Activated CD4-positive, alpha-beta T cell treated with anti-CD3 and anti-CD28 coated beads, Interleukin-2, amount 50 U/mL, for 16 hours (primary cell): ENCODE measurements around the gene EPO.
A peak's percentile ranks its signal among the peaks of the same experiment; 100 is the strongest.
"Not testable (repeated sequence)": the region's sequence is repeated elsewhere in the genome, so short reads cannot be mapped to it uniquely, and the experiment has no call there.

ENCODE experiments used
- DNase-seq: peaks from one replicate; pipeline ENCODE4 v3.0.0-alpha.2; 2020

The EPO gene

DNA sequence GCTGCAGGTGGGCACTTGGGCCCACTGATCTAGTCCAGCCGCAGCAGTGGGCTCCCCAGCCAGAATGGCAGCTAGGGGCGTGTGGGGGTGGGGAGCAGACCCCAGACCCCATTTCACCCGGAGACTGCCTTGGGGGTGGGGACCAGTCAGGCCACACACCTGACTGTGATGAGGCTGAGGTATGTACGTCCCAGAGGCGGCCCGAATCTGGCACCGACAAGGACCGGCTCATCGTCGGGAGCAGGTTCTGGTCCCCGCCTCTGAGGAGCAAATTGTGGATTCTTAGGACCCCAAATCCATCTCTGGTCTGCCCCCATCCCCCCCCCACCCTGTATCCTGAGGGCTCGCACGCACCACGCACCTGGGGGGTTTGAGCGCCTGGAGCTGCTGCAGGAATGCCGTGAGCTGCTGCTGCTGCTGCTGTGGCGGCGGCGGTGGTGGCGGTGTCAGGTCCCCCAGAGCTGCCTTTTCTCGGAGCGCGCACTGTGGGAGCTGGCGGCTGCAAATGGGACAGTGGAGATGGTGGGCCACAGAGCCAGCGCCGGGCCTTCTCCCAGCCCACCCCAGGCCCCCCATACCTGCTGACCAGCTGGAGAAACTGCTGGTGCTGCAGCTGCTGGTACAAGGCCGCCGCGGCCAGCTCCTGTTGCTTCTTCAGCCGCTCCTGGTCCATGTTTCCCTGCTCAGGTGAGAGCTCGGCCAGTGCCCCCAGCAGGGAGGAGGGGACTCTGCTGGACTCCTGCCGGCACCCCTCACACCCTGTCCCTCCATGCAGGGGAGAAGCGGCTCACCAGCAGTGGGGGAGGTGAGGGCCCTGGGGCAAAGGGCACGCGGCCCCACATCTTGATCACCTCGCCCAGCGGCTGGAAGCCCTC is 36.4 kb upstream of the EPO start:
- no peak for DNase-seq

DNA sequence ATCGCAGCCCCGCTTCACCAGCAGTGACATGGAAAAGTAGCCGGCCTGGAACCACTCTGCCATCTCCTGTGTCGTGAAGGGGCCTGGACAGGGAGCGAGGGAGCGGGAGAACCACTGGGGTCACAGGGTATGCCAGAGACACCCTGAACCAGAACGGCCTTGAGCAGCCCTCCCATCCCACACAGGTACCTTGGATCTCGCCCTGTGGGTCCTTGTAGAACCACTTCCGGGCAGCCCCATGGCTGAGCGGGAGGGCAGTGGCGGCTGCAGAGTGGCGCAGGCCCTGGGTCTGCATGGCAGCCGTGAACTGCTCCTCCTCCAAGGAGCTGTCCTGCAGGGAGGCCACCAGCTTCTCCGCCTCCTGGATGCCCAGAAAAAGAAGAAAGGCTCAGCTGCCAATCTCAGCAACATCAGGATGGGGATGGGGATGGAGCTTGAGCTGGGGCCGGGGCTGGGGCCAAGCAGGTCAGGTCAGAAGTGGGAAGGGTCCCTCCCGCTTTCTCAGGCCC is 35.7 kb upstream of the EPO start:
- no peak for DNase-seq

DNA sequence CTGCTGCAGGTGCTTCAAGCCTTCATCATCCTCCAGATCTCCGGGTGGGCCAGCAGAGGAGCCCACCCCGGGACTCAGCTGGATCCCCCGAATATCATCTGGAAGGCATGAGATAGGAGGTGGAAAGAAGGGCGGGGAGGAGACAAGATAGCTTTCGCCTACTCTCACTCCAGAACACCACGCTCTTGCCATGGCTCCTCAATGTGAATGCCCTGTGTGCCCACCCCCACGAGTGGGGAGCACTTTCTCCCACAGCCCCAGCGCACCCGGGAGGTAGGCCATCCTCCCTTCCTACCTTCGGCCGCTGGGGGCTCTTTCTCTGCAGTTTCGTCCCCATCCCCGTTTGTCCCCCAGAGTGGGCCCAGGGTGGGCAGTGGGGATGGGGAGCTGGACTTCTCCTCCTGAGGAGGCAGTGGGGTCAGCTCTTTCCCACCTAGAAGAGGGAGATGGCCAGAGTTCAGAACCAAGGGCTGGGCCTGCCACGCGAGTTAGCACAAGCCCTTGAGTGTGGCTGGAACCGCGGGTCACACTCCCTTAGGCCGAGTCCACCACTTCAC is 35.1 kb upstream of the EPO start:
- no peak for DNase-seq

DNA sequence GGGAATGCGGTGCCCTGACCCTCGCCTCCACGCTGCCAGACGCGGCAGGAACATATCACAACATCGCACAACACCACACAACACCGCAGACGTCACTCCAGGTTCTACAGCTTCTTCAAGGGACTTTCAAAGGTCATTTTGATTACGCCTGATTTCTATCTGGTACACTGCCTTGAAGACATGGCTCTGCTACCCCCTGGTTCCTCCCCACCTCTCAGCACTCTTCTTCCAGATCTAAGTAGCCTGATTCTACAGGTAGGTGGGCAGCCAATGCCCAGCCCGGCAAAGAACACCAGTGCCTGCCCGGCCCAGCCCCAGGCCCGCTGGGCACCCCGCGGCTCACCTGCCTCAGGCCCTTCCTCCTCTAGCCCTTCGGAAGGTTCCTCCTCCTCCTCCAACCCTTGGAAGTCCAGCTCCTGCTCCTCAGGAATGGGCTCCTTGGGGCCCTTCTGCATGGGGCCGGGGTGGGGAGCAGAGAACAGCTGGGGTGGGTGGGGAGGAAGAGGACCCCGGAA is 34.6 kb upstream of the EPO start:
- DNase-seq, result no peak

DNA sequence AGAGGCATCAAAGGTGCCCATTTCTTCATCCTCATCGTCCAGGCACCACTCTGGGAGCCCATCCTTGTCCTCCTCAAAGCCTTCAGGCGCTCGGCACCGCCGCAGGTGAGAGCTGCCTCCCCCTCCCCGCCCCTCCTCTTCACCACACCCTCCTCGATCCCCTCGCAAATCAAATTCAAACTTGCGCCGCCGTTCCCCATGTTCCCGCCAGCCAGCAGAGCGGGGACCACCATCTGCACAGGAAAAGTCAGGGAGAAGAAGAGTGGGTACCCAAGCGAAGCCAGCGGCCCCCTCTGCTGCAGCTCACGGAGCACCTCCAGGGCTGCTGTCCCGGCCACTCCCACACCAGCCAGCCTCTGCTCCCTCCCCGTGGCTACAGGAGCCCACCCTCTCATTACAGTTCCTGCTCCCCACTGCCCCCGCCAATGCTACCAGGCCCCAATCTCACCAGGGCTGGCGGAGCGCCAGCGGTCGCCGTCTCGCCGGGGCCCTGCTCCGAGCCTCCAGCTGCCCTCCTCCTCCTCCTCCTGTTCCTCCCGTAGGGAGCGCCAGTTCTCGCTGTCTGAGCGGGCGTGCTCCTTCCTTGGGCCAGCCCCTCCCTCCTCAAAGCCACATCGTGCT is 34.0 kb upstream of the EPO start:
- DNase-seq, result no peak

DNA sequence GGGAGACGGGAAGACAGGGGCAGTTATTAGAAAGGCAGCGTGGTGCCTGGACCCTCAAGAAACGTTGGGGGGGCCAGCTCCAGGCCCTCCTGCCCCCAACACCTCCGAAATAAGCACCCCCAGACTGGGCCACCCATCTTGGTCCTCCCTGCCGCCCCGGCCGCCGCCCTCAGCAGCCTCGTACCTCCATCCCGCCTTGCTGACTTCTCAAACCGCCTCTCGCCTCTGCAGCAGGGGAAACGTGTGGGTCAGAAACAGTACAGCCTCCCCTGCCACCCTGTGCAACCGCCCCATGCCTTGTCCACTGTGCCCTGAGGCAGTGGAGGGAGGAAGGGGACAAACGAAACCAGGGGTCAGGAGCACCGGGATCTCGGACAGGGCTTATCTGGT is 33.5 kb upstream of the EPO start:
- DNase-seq, result no peak

DNA sequence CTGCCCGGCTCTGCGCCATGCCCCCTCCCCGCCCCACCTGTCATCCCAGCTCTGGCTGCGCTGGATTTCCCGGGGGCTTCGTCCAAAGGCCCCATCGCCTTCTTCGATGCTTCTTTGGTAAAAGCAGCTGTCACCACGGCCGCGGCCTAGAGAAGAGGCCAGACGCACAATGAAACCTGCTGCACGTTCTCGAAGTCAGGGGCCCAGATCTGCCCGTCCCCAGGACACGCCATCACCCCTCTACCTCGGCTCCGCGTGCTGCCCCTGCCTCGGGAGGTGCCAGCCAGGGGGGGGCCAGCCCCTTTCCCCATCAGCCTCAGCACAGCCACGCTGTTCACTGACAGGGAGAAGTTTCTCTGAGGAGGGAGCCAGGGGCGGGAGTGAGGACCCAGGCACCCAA is 33.0 kb upstream of the EPO start:
- no peak for DNase-seq

DNA sequence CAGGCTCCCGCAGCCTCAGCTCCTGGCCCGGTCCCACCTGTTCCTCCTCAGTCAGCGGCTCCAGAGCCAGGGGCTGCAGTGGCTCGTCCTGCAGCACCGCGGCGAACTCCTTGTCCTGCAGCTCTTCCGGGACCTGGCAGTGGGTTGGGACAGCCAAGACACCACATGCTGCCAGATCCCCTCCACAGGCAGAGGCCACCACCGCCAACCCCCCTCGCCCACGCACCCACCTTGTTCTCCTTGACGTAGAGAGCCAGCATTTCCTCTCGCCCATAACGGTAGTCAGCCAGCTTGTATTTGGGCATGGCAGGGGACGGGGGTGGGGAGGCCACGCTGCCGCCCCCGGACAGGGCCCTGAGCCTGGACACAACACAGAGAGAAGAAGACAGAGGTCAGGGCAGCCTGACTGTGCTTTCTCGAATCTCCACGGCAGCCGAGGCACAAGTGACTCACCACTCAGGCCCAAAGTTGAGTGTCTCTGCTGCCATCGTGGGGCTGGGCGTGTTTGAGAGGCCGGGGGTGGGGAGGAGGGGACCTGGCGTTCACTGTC is 32.4 kb upstream of the EPO start:
- no peak for DNase-seq

DNA sequence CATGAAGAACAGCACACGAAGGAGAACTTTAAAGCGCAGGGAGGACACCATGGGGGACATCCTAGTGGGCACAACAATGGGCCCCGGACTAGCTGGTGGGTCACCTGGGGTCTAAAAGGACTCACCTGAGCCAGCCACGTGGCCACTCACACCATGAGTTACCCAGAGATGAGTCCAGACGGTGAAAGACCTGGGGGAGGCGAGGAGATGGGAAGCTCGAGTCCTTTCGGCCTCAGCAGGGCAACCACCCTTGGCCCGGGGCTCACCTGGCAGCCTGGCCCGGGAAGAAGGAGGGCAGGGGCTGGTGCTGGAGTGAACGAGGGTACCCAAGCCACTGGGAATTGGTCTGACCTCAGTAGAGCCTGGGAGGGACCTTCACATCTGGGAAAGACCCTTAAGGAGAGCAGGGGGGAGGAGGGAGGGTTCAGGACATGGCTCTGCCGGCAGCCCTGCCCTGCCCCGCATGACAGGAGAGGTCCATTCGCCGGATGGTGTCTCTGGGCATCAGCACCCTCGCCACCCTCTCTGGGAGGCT is 31.9 kb upstream of the EPO start:
- DNase-seq, result no peak

DNA sequence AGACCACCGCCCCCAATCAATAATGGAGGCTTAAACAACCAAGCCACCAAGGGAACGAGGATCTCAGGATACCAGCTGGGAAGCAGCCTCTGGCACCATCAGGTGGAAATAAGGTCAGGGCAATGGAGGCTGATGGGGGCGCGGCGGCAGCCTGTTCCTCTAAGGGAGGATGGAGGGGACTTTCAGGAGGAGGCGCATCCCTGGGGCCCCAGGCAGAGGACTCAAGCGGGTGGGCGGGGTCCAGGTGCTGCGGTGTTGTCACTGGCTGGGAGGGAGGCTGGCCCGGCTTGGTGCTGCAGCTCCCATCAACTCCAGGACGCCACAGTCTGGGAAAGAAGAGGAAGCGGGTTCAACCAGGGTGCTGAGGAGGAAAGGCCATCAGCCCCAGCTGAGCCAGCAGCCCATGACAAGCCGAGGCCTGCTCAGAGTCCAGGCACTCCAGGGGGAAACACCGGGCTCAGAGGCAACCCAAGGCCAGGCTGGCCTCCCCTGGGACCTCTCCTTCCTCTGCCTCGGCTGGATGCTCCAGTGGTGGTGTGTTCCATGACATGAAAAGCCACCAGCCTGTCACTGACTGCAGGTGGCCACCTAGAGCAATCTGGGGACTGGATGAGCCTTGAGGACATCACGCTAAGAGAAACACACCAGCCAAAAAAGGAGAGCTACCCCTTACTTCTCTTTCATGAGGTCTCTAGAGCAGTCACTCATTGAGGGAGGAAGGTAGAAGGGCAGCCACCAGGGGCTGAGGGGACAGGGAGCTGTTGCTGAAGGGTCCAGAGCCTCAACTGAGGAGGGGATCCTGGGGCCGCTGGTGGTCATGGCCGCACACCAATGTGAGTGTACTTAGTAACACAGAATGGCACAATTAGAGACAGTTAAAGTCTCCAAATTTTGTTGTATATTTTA is 30.8 kb upstream of the EPO start:
- DNase-seq, result no peak

DNA sequence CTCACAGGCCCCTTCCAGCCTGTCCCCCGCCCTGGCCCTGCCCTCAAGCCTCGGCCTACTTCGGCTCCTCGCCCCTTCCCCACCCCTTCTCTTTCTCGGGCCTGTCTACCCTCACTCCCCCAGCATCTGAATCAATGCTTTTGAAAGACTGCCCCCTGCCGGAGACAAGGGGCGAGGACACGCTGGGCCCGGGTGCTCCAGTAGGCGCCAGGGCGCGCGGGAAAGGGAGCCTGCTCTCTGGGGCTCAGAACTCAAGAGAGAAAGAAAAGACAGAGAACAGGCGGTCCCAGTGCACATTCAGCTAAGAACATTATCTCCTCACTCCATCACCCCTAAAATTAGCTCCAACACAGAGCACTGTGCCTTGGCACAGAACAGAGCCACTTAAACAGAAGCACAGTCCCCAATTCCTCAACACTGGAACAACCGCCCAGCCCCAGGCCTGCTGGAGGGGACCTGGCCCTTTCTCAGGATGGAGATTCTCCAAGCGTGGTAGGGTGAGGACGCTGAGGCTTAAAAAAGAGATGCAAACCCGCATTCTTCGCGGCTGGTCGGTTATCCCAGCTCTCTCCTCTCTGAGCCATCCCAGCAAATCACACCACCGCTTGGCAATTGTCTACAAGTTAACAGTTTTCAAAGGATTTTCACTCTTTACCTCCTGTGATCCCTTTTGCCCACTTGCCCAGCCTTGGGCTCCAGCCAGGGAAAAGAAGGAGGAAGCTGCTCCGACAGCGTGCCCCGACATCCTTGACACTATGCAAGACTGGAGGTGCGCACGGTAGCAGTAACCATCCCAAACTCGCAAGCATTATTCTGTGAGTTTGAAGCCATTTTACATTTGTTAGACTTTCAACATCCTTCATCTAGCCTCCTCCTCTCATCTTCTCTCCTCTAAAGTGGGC is 28.3 kb upstream of the EPO start:
- DNase-seq, result peak; percentile 88

DNA sequence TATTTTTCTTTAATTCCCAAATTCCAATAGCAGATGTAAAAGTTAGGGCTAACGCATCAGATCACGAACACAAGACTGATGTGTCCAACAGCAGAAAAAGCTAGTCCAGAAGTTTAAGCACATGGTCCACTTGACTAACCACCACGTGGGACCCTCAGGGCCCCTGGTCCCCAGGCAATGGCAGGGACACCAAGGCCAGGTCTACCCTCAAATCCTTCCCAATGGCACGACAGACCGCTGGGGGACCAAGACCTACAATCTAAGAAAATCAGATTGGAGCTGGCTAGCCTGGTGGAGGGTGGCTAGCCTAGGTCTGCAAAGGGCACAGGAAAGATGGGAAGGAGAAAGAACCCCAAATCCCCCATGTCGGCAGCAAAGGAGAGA is 27.7 kb upstream of the EPO start:
- no peak for DNase-seq

DNA sequence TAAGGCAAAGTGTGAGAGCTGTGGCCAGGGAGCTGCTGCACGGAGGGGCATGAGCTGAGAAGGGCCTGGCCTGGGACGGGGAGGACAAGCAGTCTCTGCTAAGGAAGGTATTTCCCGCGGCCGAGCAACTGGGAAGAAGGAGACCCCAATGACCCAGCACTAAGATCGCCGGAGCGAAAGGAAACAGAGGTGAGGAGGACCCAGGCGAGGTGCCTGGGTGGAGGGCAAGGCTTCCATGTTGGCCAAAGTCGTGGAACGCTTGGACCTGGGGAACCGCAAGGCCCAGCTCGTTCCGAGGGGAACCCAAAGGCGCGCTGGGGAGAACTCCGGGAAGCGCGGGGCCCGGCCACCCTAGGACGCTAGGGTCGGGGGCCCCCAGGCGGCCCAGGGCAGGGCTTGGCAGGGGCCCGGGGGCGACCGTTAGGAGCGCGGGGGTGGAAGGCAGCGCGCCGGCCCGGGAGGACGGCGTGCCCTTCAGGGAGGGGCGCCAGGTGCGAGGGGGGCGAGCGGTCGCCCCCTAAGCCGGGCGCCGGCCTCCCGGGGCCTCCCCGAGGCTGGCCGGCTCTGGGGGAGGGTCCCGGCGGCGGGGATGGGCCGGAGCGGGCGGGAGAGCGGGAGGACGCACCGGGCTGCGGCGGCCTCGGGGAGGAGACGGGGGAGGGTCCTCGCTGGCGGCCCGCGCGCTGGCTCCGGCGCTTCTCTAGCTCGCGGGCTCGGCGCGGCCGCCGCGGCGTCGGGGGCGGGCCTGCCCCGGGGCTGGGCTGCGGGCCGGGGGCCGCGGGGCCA is 26.8 kb upstream of the EPO start:
- DNase-seq, result no peak

DNA sequence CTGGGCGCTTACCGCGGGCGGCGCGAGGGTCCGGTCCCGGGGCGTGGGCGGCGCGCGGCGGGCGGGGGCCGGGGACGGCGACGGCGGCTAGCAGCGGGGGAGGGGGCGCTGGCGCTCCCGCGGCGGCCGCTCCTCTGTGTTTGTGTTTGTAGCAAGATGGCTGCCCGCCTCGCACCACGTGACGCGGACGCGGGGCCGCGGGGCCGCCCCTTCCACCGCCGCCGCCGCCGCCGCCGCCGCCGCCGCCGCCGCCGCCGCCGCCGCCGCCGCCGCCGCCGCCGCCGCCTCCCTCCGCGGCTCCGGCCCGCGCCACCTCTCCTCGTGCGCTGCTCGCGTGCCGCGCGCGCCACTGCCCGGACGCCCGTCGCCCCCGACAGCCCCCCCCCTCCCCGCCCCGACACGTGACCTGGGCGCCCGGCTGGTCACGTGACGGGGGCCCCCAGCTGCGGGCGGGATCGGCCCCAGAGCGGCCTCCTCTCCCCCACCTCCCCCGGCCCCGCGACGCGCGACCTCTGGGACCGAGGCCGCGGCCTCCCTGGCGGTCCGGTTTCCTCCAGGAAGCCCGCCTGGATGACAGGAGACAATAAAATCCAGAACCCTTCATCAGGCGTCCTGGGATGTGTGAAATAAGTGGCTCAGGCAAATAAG is 26.0 kb upstream of the EPO start, which contains the start of gene GIGYF1:
Gene GIGYF1, minus strand, starts transcription at position 153 of the 648 bp plus-strand sequence. CDS start 6,012 bp downstream, outside the sequence.
- peak; percentile 67 for DNase-seq

DNA sequence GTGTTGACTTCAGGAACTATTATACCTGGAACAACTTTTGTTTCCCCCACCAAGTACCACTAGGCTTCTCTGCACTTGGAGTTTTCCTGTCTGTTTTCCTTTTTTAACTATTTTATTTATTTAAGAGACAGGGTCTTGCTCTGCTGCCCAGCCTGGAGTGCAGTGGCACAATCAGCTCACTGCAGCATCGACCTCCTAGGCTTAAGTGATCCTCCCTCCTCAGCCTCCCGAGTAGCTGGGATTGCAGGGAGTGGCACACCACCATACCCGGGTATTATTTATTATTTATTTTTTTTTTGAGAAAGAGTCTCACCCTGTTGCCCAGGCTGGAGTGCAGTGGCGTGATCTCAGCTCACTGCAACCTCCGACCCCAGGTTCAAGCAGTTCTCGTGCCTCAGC is 24.1 kb upstream of the EPO start:
- no peak for DNase-seq

DNA sequence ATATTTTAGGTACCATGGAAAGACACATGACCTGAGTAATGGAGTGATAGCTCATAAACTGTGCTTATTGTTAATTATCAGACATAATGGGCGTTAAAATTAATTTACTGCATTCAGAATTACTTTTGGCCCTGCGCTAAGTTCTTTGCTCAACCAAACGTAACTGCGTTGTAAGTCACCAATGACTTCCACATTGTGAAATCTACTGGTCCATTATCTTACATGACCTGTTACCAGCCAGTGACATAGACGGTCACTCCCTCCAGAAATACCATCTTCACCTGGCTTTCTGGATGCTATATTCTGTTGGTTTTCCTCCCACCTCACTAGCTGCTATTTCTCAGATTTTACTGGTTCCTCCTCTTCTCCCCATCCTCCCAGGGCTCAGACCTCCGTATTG is 21.2 kb upstream of the EPO start:
- no peak for DNase-seq

DNA sequence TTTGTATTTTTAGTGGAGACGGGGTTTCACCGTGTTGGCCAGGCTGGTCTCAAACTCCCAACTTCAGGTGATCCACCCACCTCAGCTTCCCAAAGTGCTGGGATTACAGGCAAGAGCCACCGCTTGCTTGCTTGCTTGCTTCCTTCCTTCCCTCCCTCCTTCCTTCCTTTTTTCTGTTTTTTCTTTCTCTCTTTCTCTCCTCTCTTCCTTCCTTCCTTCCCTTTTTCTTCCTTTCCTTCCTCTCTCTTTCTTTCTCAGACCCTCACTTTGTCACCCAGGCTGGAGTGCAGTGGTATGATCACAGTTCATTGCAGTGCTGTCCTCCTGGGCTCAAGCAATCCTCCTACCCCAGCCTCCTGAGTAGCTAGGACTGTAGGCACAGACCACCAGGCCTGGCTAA is 19.2 kb upstream of the EPO start:
- DNase-seq, result not testable (repeated sequence)

DNA sequence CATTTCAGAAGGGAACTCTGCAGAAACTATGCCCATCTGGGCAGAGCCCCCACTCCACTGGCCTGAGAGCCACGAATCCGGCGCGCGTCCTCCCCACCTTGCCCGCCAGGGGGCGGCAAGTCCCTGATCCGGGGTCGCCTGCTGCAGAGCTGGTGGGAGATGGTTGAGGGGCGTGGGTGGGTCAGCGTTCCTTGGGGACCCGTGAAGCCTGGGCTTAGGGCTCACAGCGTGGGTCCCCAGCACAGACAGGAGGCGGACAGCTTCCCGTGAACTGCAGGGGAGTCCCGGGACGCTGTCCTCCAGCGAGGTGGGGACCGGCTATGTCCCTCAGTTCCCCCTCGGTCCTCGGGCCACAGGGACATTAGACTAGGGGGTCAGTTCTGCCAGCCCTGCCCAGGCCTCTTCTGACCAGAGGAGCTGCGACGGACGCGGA is 14.9 kb upstream of the EPO start:
- DNase-seq, result peak; percentile 85
